GM08714 (cell line): ENCODE results near the gene OPRD1.
"Not testable (repeated sequence)": the region's sequence is repeated elsewhere in the genome, so short reads cannot be mapped to it uniquely, and the experiment has no call there.

Experiments
- H3K4me3 ChIP-seq: fragments of 200-500 bp; sonication (Bioruptor generic); 2 replicates; pipeline ENCODE4 v1.5.1; 2014; ENCODE audit warnings: mild to moderate bottlenecking, low read length, inconsistent platforms
- ZNF274 ChIP-seq: IDR thresholded peaks from 2 replicates; pipeline ENCODE4 v1.6.1; 2012; ENCODE audit warnings: mild to moderate bottlenecking, low read depth, low read length

The OPRD1 gene

GRCh38 chr1:28848416-28848815 lies 36.4 kb downstream of the OPRD1 start:
- TF ChIP-seq ZNF274, result no peak
- H3K4me3 ChIP-seq, result no peak overlapping the region

- no peak overlapping the region for H3K4me3 ChIP-seq
- TF ChIP-seq ZNF274, result no peak
Observed at GRCh38 chr1:28853093-28853742, 41.2 kb downstream of the OPRD1 start.

- H3K4me3 ChIP-seq, result not testable (repeated sequence)
Observed at GRCh38 chr1:28854406-28854805, 42.4 kb downstream of the OPRD1 start.

GRCh38 chr1:28855046-28855445 lies 43.1 kb downstream of the OPRD1 start:
- no peak overlapping the region for H3K4me3 ChIP-seq
- no peak for TF ChIP-seq ZNF274

GRCh38 chr1:28855469-28855951 lies 43.5 kb downstream of the OPRD1 start:
- TF ChIP-seq ZNF274, result no peak
- H3K4me3 ChIP-seq, result no peak overlapping the region

GRCh38 chr1:28855969-28856368 lies 44.0 kb downstream of the OPRD1 start:
- TF ChIP-seq ZNF274, result no peak
- H3K4me3 ChIP-seq, result no peak overlapping the region

GRCh38 chr1:28860332-28861073 lies 48.5 kb downstream of the OPRD1 start:
- no peak for TF ChIP-seq ZNF274
- H3K4me3 ChIP-seq, result no peak overlapping the region

GRCh38 chr1:28862571-28863403 lies 50.8 kb downstream of the OPRD1 start:
- no peak for TF ChIP-seq ZNF274
- H3K4me3 ChIP-seq, result no peak overlapping the region

GRCh38 chr1:28864695-28865094 lies 52.7 kb downstream of the OPRD1 start:
- no peak for TF ChIP-seq ZNF274

GRCh38 chr1:28865997-28866650 lies 54.2 kb downstream of the OPRD1 start:
- no peak overlapping the region for H3K4me3 ChIP-seq
- no peak for TF ChIP-seq ZNF274

More at GRCh38 chr1:28864695-28865094, 52.7 kb downstream of the OPRD1 start:
- no peak overlapping the region for H3K4me3 ChIP-seq

- TF ChIP-seq ZNF274, result no peak
- H3K4me3 ChIP-seq, result no peak overlapping the region
Observed at GRCh38 chr1:28867850-28868249, 55.9 kb downstream of the OPRD1 start.

- TF ChIP-seq ZNF274, result no peak
- H3K4me3 ChIP-seq, result no peak overlapping the region
Observed at GRCh38 chr1:28869952-28870351, 58.0 kb downstream of the OPRD1 start.

- TF ChIP-seq ZNF274, result no peak
- no peak overlapping the region for H3K4me3 ChIP-seq
Observed at GRCh38 chr1:28871631-28872401, 59.8 kb downstream of the OPRD1 start.

GRCh38 chr1:28875134-28875533 lies 63.2 kb downstream of the OPRD1 start:
- H3K4me3 ChIP-seq, result not testable (repeated sequence)
